Measurements from ENCODE around the gene SHPK. TPM values are rescaled to one million over a fixed set of nuclear protein-coding genes. Genes with fewer than 3 reads are reported as not detected.

SHPK gene
- total RNA-seq, 2 donors from 2014 or later = 35.2 to 46.4 TPM

DNA sequence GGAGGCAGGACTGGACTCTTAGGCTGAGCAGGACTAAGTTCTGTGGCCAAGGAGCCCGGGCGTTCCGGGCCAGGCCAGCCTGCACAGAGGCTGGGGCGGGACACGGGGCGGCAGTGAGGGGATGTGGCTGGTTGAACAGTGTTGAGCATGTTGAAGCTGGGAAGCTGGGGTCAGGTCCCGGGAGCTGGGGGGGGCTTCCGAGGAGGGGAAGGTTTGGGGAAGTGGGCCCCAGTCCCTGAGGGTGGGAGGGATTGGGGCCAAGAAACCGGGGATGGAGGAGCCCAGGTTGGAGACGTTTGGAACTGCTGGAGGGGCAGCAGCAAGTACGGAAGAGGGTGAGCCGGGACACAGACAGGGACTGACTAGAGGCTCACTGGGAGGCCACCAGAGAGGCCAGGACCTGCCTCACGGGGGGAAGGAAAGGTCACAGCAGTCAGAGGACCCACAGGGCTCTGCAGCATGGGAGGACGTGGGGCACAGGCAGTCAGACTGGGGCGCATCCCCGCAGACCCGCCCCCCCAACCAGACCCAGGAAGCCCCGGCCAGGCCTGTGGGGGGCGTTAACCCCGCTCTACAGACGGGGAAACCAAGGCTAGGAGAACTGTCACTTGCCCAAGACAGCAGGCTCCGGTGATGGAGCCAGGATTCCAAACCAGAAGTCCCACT is 22.9 kb upstream of the SHPK start:
- no peaks in the 10 kb centered on the region for H3K4me1 Mint-ChIP-seq
- H3K4me3 ChIP-seq (ENCODE audit: low read length) = no peak overlapping the region
- no peaks in the 10 kb centered on the region for H3K9me3 Mint-ChIP-seq
- no peaks in the 10 kb centered on the region for H3K9me3 ChIP-seq (ENCODE audit: control insufficient read depth, low read length)
- TF ChIP-seq, protein P1, sequence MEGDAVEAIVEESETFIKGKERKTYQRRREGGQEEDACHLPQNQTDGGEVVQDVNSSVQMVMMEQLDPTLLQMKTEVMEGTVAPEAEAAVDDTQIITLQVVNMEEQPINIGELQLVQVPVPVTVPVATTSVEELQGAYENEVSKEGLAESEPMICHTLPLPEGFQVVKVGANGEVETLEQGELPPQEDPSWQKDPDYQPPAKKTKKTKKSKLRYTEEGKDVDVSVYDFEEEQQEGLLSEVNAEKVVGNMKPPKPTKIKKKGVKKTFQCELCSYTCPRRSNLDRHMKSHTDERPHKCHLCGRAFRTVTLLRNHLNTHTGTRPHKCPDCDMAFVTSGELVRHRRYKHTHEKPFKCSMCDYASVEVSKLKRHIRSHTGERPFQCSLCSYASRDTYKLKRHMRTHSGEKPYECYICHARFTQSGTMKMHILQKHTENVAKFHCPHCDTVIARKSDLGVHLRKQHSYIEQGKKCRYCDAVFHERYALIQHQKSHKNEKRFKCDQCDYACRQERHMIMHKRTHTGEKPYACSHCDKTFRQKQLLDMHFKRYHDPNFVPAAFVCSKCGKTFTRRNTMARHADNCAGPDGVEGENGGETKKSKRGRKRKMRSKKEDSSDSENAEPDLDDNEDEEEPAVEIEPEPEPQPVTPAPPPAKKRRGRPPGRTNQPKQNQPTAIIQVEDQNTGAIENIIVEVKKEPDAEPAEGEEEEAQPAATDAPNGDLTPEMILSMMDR (conservative IDR thresholded peaks at IDR 0.05) = no peak
- H3K36me3 Mint-ChIP-seq (ENCODE audit: low read depth) = peaks cover 22% of the 10 kb centered on the region
- H3K27ac ChIP-seq (ENCODE audit: low read depth, low read length) = peak overlapping the region; percentile 24
- no peak overlapping the region for H3K9ac ChIP-seq (ENCODE audit: extremely low read depth, low read length, poor library complexity, severe bottlenecking)
- H3K27me3 ChIP-seq (ENCODE audit: control insufficient read depth, insufficient read depth, low read length, poor library complexity, severe bottlenecking) = no peaks in the 10 kb centered on the region
- DNase-seq = peak; percentile 51
- H3K4me3 Mint-ChIP-seq = no peak overlapping the region
- H3K36me3 ChIP-seq (ENCODE audit: control insufficient read depth, insufficient read depth, low read length) = peaks cover 18% of the 10 kb centered on the region
- H3K27me3 Mint-ChIP-seq (ENCODE audit: insufficient read depth) = no peaks in the 10 kb centered on the region
- 90 to 91% methylated on average over 9 to 22 of the region's 22 CpGs for WGBS, 2 experiments (ENCODE audit: insufficient coverage in 1 of 2, insufficient read length in 1 of 2)
- no peaks in the 10 kb centered on the region for H3K4me1 ChIP-seq (ENCODE audit: control insufficient read depth, insufficient read depth, low read length)
- no peak overlapping the region for H3K27ac Mint-ChIP-seq

DNA sequence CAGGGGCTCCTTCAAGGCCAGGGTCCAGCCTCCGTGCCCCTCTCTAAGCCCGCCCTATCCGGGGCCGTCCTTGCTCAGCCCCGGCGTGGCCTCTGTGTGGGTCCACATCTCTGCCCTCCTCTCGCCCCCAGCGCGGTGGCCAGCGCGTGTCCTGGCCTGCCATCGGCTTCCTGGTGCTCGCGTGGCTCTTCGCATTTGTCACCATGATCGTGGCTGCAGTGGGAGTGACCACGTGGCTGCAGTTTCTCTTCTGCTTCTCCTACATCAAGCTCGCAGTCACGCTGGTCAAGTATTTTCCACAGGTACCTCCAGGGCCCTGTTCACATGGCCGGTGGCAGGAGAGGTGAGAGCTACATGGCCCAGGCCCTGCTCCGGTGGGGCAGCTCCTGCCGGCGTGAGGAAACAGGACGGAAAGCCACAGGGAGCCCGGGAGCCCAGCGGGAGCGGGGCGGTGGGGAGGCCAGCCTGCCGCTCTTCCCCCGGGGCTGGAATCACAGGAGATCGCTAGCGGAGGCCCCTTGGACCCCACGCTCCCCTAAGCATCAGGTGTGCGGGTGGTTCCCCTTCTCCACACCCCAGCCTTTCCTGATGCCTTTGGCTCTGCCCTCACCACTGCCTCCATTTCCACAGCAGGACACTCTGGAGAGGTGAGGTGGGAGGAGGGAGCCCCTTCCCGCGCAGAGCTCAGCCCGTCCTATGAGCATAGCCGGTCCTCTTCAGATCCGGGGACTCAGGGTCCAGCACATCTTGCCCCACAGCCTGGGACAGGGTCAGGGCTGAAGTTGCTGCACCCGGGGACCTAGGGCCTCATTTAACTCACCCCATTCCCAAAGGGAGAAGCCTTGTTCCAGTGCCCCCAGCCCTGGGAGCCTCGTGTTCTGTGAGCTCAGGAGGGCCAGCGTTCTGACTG is 22.1 kb upstream of the SHPK start:
- Histone ChIP-seq H3K9ac (ENCODE audit: extremely low read depth, low read length, poor library complexity, severe bottlenecking) (no peak overlapping the region), H3K4me3 (ENCODE audit: low read length) (no peak overlapping the region), H3K9me3 (ENCODE audit: control insufficient read depth, low read length) (no peaks in the 10 kb centered on the region), H3K27me3 (ENCODE audit: control insufficient read depth, insufficient read depth, low read length, poor library complexity, severe bottlenecking) (no peaks in the 10 kb centered on the region), H3K36me3 (ENCODE audit: control insufficient read depth, insufficient read depth, low read length) (peaks cover 16% of the 10 kb centered on the region), H3K4me1 (ENCODE audit: control insufficient read depth, insufficient read depth, low read length) (no peaks in the 10 kb centered on the region), H3K27ac (ENCODE audit: low read depth, low read length) (no peak overlapping the region)
- DNase-seq = peak; percentile 56
- Mint-ChIP-seq H3K36me3 (ENCODE audit: low read depth) (peaks cover 25% of the 10 kb centered on the region), H3K9me3 (no peaks in the 10 kb centered on the region), H3K27me3 (ENCODE audit: insufficient read depth) (no peaks in the 10 kb centered on the region), H3K4me1 (no peaks in the 10 kb centered on the region), H3K4me3 (no peak overlapping the region), H3K27ac (no peak overlapping the region)
- TF ChIP-seq, protein P1 (conservative IDR thresholded peaks at IDR 0.05) = no peak
- 93 to 95% methylated on average over 26 to 41 of the region's 42 CpGs for WGBS, 2 experiments (ENCODE audit: insufficient coverage in 1 of 2, insufficient read length in 1 of 2)

GRCh38 chr17:3657588-3657869 is 21.5 kb upstream of the SHPK start:
- H3K27me3 ChIP-seq (ENCODE audit: control insufficient read depth, insufficient read depth, low read length, poor library complexity, severe bottlenecking) = no peaks in the 10 kb centered on the region
- H3K27me3 Mint-ChIP-seq (ENCODE audit: insufficient read depth) = no peaks in the 10 kb centered on the region
- 89 to 94% methylated on average over 6 to 7 of the region's 7 CpGs for WGBS, 2 experiments (ENCODE audit: insufficient coverage in 1 of 2, insufficient read length in 1 of 2)
- peak; percentile 54 for DNase-seq
- H3K9me3 Mint-ChIP-seq = no peaks in the 10 kb centered on the region
- no peak overlapping the region for H3K27ac Mint-ChIP-seq
- no peak overlapping the region for H3K9ac ChIP-seq (ENCODE audit: extremely low read depth, low read length, poor library complexity, severe bottlenecking)
- peaks cover 27% of the 10 kb centered on the region for H3K36me3 Mint-ChIP-seq (ENCODE audit: low read depth)
- H3K27ac ChIP-seq (ENCODE audit: low read depth, low read length) = no peak overlapping the region
- H3K36me3 ChIP-seq (ENCODE audit: control insufficient read depth, insufficient read depth, low read length) = peaks cover 11% of the 10 kb centered on the region
- TF ChIP-seq, protein P1 (conservative IDR thresholded peaks at IDR 0.05) = no peak
- no peak overlapping the region for H3K4me3 ChIP-seq (ENCODE audit: low read length)
- no peaks in the 10 kb centered on the region for H3K4me1 Mint-ChIP-seq
- H3K9me3 ChIP-seq (ENCODE audit: control insufficient read depth, low read length) = no peaks in the 10 kb centered on the region
- H3K4me1 ChIP-seq (ENCODE audit: control insufficient read depth, insufficient read depth, low read length) = no peaks in the 10 kb centered on the region
- H3K4me3 Mint-ChIP-seq = no peak overlapping the region
